ENCODE data around the gene B3GNT8. TPM values are rescaled to one million over a fixed set of nuclear protein-coding genes. Genes with fewer than 3 reads are reported as not detected.

The B3GNT8 gene
- total RNA-seq, 1 experiment from 2014 or later, result not detected

DNA sequence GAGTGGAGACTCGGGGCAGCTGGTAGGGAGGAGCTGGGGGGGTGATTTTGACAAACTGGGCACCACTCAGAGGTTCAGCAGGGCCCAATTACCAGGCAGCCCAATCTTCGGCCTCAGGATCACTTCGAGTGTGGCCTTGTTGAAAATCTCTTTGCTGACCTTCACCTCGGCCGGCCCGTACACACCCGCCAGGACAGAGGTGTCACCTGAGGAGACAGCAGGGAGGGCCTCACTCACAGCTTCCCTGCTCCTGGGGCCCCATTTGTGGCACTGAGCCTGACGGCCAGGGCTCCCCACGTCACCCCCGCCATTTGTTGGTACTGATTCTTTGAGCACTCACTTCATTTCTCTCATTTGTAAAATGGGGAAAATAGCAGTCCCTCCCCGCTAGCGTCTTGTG is 34.4 kb downstream of the B3GNT8 start:
- intact Hi-C loops (cut with micrococcal nuclease; ENCODE audit: unreplicated experiment), result no loop called here
- H3K9me3 ChIP-seq (ENCODE audit: insufficient read depth, low read depth), result no peaks in the 10 kb centered on the region
- peaks cover 23% of the 10 kb centered on the region for H3K79me2 ChIP-seq (ENCODE audit: low read depth)
- ChIA-PET CTCF (no interaction called here), POLR2A (ENCODE audit: unreplicated experiment) (no interaction called here)
- H3K4me2 ChIP-seq, result no peak overlapping the region
- H3K9me2 ChIP-seq (ENCODE audit: insufficient read depth), result no peaks in the 10 kb centered on the region
- H3K4me1 ChIP-seq (replicated peaks; ENCODE audit: insufficient read depth), result peaks cover 10% of the 10 kb centered on the region
- H2AFZ ChIP-seq, result no peak overlapping the region
- H3K4me3 ChIP-seq, result no peak overlapping the region
- peaks cover 7% of the 10 kb centered on the region; the same call in 1 of the 2 replicates for H3F3A ChIP-seq (ENCODE audit: insufficient read depth, low read depth)
- DNase-seq, result no peak
- no peaks in the 10 kb centered on the region for H3K27me3 ChIP-seq (ENCODE audit: insufficient read depth, low read depth)
- no peak for TF ChIP-seq EZH2 (IDR thresholded peaks at IDR 0.05; ENCODE audit: low read depth)
- TF ChIP-seq, protein P1, sequence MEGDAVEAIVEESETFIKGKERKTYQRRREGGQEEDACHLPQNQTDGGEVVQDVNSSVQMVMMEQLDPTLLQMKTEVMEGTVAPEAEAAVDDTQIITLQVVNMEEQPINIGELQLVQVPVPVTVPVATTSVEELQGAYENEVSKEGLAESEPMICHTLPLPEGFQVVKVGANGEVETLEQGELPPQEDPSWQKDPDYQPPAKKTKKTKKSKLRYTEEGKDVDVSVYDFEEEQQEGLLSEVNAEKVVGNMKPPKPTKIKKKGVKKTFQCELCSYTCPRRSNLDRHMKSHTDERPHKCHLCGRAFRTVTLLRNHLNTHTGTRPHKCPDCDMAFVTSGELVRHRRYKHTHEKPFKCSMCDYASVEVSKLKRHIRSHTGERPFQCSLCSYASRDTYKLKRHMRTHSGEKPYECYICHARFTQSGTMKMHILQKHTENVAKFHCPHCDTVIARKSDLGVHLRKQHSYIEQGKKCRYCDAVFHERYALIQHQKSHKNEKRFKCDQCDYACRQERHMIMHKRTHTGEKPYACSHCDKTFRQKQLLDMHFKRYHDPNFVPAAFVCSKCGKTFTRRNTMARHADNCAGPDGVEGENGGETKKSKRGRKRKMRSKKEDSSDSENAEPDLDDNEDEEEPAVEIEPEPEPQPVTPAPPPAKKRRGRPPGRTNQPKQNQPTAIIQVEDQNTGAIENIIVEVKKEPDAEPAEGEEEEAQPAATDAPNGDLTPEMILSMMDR (conservative IDR thresholded peaks at IDR 0.05), result no peak
- H4K20me1 ChIP-seq (ENCODE audit: insufficient read depth), result no peaks in the 10 kb centered on the region; the same call in none of the 2 replicates
- no peak overlapping the region for H3K27ac ChIP-seq
- no TSS peak for BruUV-seq (replicated peaks)
- 0 out of 2 replicates have a peak, but pooled peaks cover 6% of the 10 kb centered on the region for H3K36me3 ChIP-seq (ENCODE audit: low read depth)

DNA sequence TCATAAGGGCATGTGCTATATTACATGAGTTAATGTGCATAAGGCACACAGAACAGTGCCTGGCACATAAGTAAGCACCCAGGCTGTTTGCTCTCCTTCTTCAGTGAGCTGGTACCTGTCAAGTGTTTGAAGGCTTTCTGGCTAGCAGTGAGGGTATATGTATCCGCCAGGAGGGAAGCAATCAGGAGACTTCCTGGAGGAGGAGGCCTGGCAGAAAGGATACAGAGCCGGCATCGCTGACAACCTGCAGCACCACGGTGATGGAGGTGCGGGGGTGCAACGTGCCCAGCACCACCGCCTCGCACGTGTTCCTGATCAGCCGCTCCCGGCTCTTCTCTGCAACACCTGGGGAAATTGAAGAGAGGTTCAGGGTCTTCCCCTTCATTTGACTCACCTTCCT is 35.6 kb downstream of the B3GNT8 start:
- TF ChIP-seq EZH2 (IDR thresholded peaks at IDR 0.05; ENCODE audit: low read depth), result no peak
- TF ChIP-seq, protein P1 (conservative IDR thresholded peaks at IDR 0.05), result no peak
- Histone ChIP-seq H3K4me3 (no peak overlapping the region), H4K20me1 (ENCODE audit: insufficient read depth) (no peaks in the 10 kb centered on the region; the same call in none of the 2 replicates), H3K79me2 (ENCODE audit: low read depth) (peaks cover 18% of the 10 kb centered on the region), H3K9me3 (ENCODE audit: insufficient read depth, low read depth) (no peaks in the 10 kb centered on the region), H3K27me3 (ENCODE audit: insufficient read depth, low read depth) (no peaks in the 10 kb centered on the region), H3K4me2 (no peak overlapping the region), H2AFZ (no peak overlapping the region), H3F3A (ENCODE audit: insufficient read depth, low read depth) (peaks cover 7% of the 10 kb centered on the region; the same call in 1 of the 2 replicates), H3K9me2 (ENCODE audit: insufficient read depth) (no peaks in the 10 kb centered on the region), H3K27ac (no peak overlapping the region), H3K36me3 (ENCODE audit: low read depth) (0 out of 2 replicates have a peak, but pooled peaks cover 6% of the 10 kb centered on the region), H3K4me1 (replicated peaks; ENCODE audit: insufficient read depth) (peaks cover 10% of the 10 kb centered on the region)
- no TSS peak for BruUV-seq (replicated peaks)
- intact Hi-C loops (cut with micrococcal nuclease; ENCODE audit: unreplicated experiment), result no loop called here
- POLR2A ChIA-PET (ENCODE audit: unreplicated experiment), result no interaction called here
- CTCF ChIA-PET, result no interaction called here
- no peak for DNase-seq

DNA sequence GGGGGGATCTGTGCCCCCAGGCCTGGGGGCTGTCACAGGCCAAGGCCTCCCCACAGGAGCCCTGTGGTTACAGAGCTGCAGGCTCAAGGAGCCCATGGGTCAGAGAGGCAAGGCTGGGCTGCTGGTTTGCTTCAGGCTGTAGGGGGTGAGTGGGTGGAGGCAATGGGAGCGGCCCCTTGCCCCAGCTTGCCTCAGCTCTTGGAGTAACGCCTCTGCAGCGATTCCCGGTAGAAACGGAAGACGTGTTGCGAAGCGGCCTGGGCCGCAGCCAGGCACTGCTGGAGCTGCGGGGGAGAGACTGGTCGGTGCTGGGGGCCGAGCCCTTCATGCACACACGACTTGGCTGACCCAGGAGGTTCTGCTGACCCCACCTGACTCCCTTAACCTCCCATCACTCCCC is 40.7 kb downstream of the B3GNT8 start:
- H4K20me1 ChIP-seq (ENCODE audit: insufficient read depth), result no peaks in the 10 kb centered on the region
- no peaks in the 10 kb centered on the region for H3K79me2 ChIP-seq (ENCODE audit: low read depth)
- no peaks in the 10 kb centered on the region for H3K9me2 ChIP-seq (ENCODE audit: insufficient read depth)
- no peak overlapping the region for H2AFZ ChIP-seq
- no peak overlapping the region for H3K27ac ChIP-seq
- H3K27me3 ChIP-seq (ENCODE audit: insufficient read depth, low read depth), result no peaks in the 10 kb centered on the region
- no peak for DNase-seq
- no peaks in the 10 kb centered on the region for H3K4me1 ChIP-seq (replicated peaks; ENCODE audit: insufficient read depth)
- no peak overlapping the region for H3K4me3 ChIP-seq
- H3K9me3 ChIP-seq (ENCODE audit: insufficient read depth, low read depth), result no peaks in the 10 kb centered on the region
- no TSS peak for BruUV-seq (replicated peaks)
- intact Hi-C loops (cut with micrococcal nuclease; ENCODE audit: unreplicated experiment), result no loop called here
- H3F3A ChIP-seq (ENCODE audit: insufficient read depth, low read depth), result peaks cover 13% of the 10 kb centered on the region; the same call in 1 of the 2 replicates
- CTCF ChIA-PET, result interaction anchor here (0.5 to 0.6 kb wide), 2 partner anchors 9 to 54 kb away, joined by 3 read pairs; no protein-coding TSS in a partner anchor
- H3K4me2 ChIP-seq, result no peak overlapping the region
- H3K36me3 ChIP-seq (ENCODE audit: low read depth), result 0 out of 2 replicates have a peak, but pooled peaks cover 6% of the 10 kb centered on the region
- POLR2A ChIA-PET (ENCODE audit: unreplicated experiment), result interaction anchor here (0.6 kb wide), 1 partner anchor 160 kb away, joined by 4 read pairs; no protein-coding TSS in a partner anchor
- TF ChIP-seq, protein P1 (conservative IDR thresholded peaks at IDR 0.05), result no peak
- TF ChIP-seq EZH2 (IDR thresholded peaks at IDR 0.05; ENCODE audit: low read depth), result no peak

Data from PC-9 (cell line).